Mesothelial cell of epicardium (in vitro differentiated cells): ENCODE results near the gene ZCCHC14. TPM values are rescaled to one million over a fixed set of nuclear protein-coding genes. Genes with fewer than 3 reads are reported as not detected.

Experiments used
- DNase-seq, 2 experiments: peaks; one replicate each; pipeline ENCODE4 v3.0.0; 2021; ENCODE audit warnings: low spot score in 2 of 2; ENCODE audit not compliant: unreplicated experiment in 2 of 2
- H3K27ac Mint-ChIP-seq: 2 replicates; pipeline ENCODE4 v1.8.0; 2021; ENCODE audit warnings: mixed read lengths
- H3K27me3 Mint-ChIP-seq: 2 replicates; pipeline ENCODE4 v1.8.0; 2021; ENCODE audit warnings: low read depth, mixed read lengths
- H3K36me3 Mint-ChIP-seq: 2 replicates; pipeline ENCODE4 v1.8.0; 2021; ENCODE audit warnings: mixed read lengths
- H3K4me1 Mint-ChIP-seq: 2 replicates; pipeline ENCODE4 v1.8.0; 2021; ENCODE audit warnings: mixed read lengths
- H3K4me3 Mint-ChIP-seq: 2 replicates; pipeline ENCODE4 v1.8.0; 2021; ENCODE audit warnings: mild to moderate bottlenecking, moderate library complexity, mixed read lengths
- H3K9me3 Mint-ChIP-seq: 2 replicates; pipeline ENCODE4 v1.8.0; 2021; ENCODE audit warnings: mixed read lengths
- CTCF ChIP-seq: fragments of 200-600 bp; sonication (generic); IDR thresholded peaks from one replicate; pipeline ENCODE4 v1.5.0; 2021; ENCODE audit warnings: antibody characterized with exemption; ENCODE audit not compliant: unreplicated experiment
- total RNA-seq: library from RNA; stranded (reverse); gene quantifications from 3 replicates; pipeline ENCODE4 v1.2.1, GENCODE V29; 2021

Gene ZCCHC14
- total RNA-seq, 1 donor from 2014 or later: 37.3 TPM

GRCh38 chr16:87474017-87474416, 18.8 kb downstream of the ZCCHC14 start:
- H3K4me3 Mint-ChIP-seq: no peak overlapping the region
- H3K27me3 Mint-ChIP-seq: no peaks in the 10 kb centered on the region
- TF ChIP-seq CTCF: no peak
- peaks cover 39% of the 10 kb centered on the region for H3K4me1 Mint-ChIP-seq
- H3K9me3 Mint-ChIP-seq: no peaks in the 10 kb centered on the region
- H3K27ac Mint-ChIP-seq: no peak overlapping the region
- DNase-seq: no peak
- peaks cover 3% of the 10 kb centered on the region for H3K36me3 Mint-ChIP-seq

- peaks cover 36% of the 10 kb centered on the region for H3K4me1 Mint-ChIP-seq
- H3K9me3 Mint-ChIP-seq: no peaks in the 10 kb centered on the region
- no peak overlapping the region for H3K4me3 Mint-ChIP-seq
- H3K27me3 Mint-ChIP-seq: no peaks in the 10 kb centered on the region
- no peak for DNase-seq
- peaks cover 3% of the 10 kb centered on the region for H3K36me3 Mint-ChIP-seq
- no peak for TF ChIP-seq CTCF
- no peak overlapping the region for H3K27ac Mint-ChIP-seq
Measured at GRCh38 chr16:87472935-87473334, 19.9 kb downstream of the ZCCHC14 start.

- Mint-ChIP-seq H3K4me3 (no peak overlapping the region), H3K9me3 (no peaks in the 10 kb centered on the region), H3K4me1 (peaks cover 34% of the 10 kb centered on the region), H3K36me3 (peaks cover 3% of the 10 kb centered on the region), H3K27me3 (no peaks in the 10 kb centered on the region), H3K27ac (no peak overlapping the region)
- no peak for TF ChIP-seq CTCF
- no peak for DNase-seq
Measured at GRCh38 chr16:87472142-87472778, 20.6 kb downstream of the ZCCHC14 start.

GRCh38 chr16:87471278-87472141, 21.3 kb downstream of the ZCCHC14 start:
- TF ChIP-seq CTCF: no peak
- H3K4me3 Mint-ChIP-seq: no peak overlapping the region
- no peaks in the 10 kb centered on the region for H3K9me3 Mint-ChIP-seq
- no peaks in the 10 kb centered on the region for H3K27me3 Mint-ChIP-seq
- DNase-seq: no peak
- peaks cover 3% of the 10 kb centered on the region for H3K36me3 Mint-ChIP-seq
- H3K27ac Mint-ChIP-seq: peak overlapping the region; percentile 22
- H3K4me1 Mint-ChIP-seq: peaks cover 40% of the 10 kb centered on the region

- DNase-seq: no peak
- Mint-ChIP-seq H3K9me3 (no peaks in the 10 kb centered on the region), H3K27ac (no peak overlapping the region), H3K27me3 (no peaks in the 10 kb centered on the region), H3K36me3 (peaks cover 3% of the 10 kb centered on the region), H3K4me3 (no peak overlapping the region), H3K4me1 (peaks cover 40% of the 10 kb centered on the region)
- TF ChIP-seq CTCF: no peak
Measured at GRCh38 chr16:87470332-87470731, 22.5 kb downstream of the ZCCHC14 start.
